D721Med (cell line): ENCODE results near the gene SERPINA12.

Source experiments
- DNase-seq: peaks from one replicate; pipeline ENCODE4 v3.0.0; 2011; ENCODE audit warnings: low spot score; ENCODE audit not compliant: insufficient read length
- FAIRE-seq: peaks from 2 replicates; lab custom pipeline; 2011; peaks lifted over from hg19 to GRCh38; lab: Jason Lieb, UNC
- TF ChIP-seq, protein P1 (sequence below): IDR thresholded peaks from 2 replicates; pipeline ENCODE4 v1.5.1; 2012; ENCODE audit warnings: mild to moderate bottlenecking, control low read depth; ENCODE audit not compliant: insufficient read depth; ENCODE audit errors: missing control alignments

SERPINA12 gene

DNA sequence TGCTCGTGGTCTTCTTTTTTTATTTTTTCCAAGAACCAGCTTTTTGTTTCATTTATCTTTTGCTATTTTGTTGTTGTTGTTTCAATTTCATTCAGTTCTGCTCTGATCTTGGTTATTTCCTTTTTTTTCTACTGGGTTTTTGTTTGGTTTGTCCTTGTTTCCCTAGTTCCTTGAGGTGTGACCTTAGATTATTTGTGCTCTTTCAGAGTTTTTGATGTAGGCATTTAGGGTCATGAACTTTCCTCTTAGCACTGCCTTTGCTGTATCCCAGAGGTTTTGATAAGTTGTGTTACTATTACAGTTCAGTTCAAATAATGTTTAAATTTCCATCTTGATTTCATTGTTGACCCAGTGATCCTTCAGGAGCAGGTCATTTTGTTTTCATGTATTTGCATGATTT lies 53.3 kb downstream of the SERPINA12 start:
- TF ChIP-seq, protein P1, sequence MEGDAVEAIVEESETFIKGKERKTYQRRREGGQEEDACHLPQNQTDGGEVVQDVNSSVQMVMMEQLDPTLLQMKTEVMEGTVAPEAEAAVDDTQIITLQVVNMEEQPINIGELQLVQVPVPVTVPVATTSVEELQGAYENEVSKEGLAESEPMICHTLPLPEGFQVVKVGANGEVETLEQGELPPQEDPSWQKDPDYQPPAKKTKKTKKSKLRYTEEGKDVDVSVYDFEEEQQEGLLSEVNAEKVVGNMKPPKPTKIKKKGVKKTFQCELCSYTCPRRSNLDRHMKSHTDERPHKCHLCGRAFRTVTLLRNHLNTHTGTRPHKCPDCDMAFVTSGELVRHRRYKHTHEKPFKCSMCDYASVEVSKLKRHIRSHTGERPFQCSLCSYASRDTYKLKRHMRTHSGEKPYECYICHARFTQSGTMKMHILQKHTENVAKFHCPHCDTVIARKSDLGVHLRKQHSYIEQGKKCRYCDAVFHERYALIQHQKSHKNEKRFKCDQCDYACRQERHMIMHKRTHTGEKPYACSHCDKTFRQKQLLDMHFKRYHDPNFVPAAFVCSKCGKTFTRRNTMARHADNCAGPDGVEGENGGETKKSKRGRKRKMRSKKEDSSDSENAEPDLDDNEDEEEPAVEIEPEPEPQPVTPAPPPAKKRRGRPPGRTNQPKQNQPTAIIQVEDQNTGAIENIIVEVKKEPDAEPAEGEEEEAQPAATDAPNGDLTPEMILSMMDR, result no peak
- FAIRE-seq, result no peak
- no peak for DNase-seq

DNA sequence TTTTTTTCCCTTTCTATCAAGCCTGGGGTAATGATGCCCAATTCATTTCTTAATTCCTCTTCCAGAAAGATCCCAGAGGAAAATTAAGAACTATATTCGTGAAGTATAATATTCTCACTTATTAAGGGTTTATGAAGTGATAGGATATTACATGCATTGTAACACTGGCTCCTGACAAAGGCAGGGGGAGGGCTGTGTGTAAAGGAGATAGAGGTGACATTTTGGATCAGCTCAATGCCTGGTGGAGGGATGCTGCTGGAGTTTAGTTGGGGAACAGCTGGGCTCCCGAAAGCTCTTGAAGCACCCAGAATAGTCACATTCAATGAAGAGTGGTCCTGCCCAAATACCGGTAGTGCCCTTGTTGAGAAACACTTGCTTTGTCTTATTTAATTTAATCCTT lies 57.4 kb downstream of the SERPINA12 start:
- DNase-seq (no peak), FAIRE-seq (no peak)
- TF ChIP-seq, protein P1, result no peak

DNA sequence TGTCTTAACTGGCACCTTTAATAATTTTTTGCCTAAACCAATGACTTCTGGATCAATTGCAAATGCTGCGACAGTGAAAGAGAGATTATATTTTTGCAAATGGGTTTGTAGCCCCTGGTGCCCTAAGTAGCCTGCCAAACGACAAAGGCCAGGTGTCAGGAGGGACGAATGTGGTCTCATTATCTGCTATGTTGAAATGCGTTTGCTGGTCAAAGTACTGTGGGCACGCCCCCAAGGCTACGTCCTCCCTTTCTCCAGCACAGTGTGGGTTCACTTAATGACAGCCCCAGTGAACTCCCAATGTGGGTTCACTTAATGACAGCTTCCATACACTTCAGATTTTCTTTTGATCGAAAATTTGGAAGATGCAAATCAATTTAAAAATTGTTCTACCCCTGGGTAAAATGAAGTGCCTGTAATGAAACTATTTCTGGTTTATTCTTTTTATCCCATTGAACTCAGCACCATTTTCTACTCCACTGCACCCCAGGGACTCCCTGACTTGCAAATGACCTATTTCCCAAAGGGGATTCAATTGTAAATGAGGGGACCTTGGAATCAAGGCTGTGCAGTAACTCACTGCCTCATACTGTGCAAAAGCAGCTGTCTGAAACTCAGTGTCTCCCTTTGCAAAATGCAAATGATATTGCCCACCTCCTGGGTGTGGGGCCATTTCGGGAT lies 58.0 kb downstream of the SERPINA12 start:
- FAIRE-seq (no peak), DNase-seq (no peak)
- TF ChIP-seq, protein P1, result no peak

DNA sequence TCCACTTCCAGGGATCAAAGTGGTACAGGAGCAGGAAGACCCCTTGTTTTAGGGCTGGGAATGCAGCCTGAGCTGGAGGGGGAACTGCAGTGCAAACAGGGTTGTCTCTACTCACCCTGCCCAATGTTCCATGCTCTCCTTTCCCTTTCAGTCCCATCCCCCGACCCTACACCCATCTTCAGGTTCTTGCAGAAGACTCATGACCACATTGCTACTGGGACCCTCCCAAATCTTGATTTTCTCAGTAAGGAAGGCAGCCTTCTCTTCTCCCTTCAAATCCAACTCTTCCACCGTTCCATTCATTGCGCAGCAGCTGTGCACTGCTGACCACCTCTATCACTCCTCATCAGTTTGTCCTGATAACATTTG lies 58.6 kb downstream of the SERPINA12 start:
- DNase-seq (no peak), FAIRE-seq (no peak)
- TF ChIP-seq, protein P1, result no peak

DNA sequence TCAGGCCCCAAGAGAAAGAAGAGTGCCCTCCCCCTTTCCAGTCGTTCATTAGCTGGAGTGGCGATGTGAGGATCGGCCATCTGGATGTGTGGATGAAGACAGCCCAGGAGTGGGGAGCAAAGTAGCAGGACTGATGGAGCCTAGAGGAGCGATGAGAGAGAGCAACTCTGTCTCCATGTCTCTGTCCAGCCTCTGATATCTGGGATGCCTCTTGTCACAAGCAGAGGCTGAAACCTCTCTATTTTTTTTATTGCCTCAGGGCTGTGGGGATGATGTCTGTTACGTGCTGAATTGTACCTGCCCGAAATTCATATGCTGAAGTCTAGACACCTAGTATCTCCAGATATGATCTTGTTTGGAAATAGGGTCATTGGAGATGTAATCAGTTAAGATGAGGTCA lies 59.3 kb downstream of the SERPINA12 start:
- DNase-seq (no peak), FAIRE-seq (no peak)
- TF ChIP-seq, protein P1, result no peak

DNA sequence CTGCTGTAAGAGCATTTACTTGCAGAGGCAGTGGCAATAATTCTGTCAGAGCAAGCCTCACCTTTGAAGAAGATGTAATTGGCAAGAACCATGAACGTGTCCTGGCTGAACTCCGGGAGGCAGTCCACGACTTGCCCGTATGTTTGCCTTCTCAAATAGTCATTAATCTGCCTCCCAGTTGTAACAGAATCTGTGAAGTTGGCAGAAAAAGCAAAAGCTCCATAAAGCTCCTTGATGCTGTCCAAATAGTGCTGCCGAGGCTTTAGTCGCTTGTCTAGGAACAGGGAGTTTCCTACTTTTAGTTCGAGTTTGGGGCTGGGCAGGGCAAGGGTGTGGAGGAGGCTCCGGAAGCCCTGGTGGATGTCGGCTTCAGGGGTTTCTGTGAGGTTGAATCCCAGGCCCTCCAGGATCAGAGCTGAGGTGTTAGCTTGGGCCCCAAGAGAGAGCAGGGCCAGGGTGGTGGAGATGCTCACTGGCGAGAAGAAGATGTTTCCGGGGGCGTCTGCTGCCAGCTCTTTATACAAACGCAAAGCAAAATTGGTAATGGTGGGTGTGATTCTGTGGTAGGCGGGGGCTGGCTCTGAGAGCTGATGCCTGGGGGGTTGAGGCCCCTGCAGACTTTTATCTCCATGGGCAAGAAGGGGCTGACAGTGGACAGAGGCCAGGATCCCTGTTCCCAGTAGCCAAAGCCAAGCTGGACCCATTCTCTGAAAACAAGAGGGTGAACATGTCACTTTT lies 61.0 kb downstream of the SERPINA12 start:
- TF ChIP-seq, protein P1, result no peak
- FAIRE-seq (no peak), DNase-seq (no peak)

DNA sequence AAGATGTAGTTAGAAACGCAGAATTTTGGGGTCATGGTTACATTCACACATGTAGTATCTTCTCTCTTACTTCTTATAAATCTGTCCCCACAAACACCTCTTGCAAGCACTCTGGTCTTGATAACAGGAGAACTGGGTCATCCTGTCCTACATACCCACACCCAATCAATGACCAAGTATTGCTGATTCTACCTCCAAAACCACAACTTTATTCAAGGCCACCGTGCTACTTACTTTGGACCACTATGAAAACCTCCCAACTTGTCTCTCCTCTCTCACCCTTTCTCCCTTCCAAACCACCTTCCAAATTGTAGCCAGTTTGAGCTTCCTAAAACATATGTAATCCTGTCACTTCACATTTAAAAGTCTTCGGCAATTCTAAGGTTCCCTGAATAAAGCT lies 62.1 kb downstream of the SERPINA12 start:
- FAIRE-seq (no peak), DNase-seq (no peak)
- TF ChIP-seq, protein P1, result no peak
